HCT116 (cell line): Measurements from ENCODE around the gene CTNNA1. TPM values are rescaled to one million over a fixed set of nuclear protein-coding genes. Genes with fewer than 3 reads are reported as not detected.

Source experiments
- ATAC-seq: fragments of 200-7000 bp; cut with Tn5 transposase; 2 replicates; pipeline ENCODE4 v1.9.1; 2020; ENCODE audit warnings: mild to moderate bottlenecking, moderate library complexity
- BruUV-seq: library from RNA; stranded (reverse); fragments of 400-500 nt; replicated peaks from 2 replicates; lab custom pipeline; 2021; lab: Mats Ljungman, UMichigan
- CTCF ChIA-PET: fragments of 300-600 bp; sonication (Branson Sonifier 250); formaldehyde crosslinking; loops from one replicate; lab custom pipeline; 2021; ENCODE audit warnings: antibody characterized with exemption; lab: Charles Lee
- POLR2A ChIA-PET: fragments of 300-600, 350-600 bp; sonication (Branson Sonifier 250); formaldehyde crosslinking; loops from one replicate; lab custom pipeline; 2021; ENCODE audit warnings: antibody characterized with exemption; lab: Charles Lee
- RAD21 ChIA-PET, 2 experiments: fragments of 300-600 bp; sonication (Branson Sonifier 250); formaldehyde crosslinking; loops; one replicate each; lab custom pipeline; 2023; ENCODE audit warnings: low total read pairs in 2 of 2; ENCODE audit not compliant: uncharacterized antibody in 2 of 2, unreplicated experiment in 2 of 2, low non-redundant PET in 1 of 2; lab: Charles Lee
- DNase-seq: peaks from one replicate; pipeline ENCODE4 v3.0.0-alpha.2; 2010; ENCODE audit warnings: low read depth, low spot score
- H2AFZ ChIP-seq: fragments of 200-600 bp; shearing (Covaris generic), sonication (generic); 2 replicates; pipeline ENCODE4 v1.6.1; 2017; ENCODE audit warnings: low read depth, mixed run types, mixed read lengths, antibody characterized with exemption, low read length; ENCODE audit not compliant: poor library complexity, severe bottlenecking
- H3K27ac ChIP-seq: 2 replicates; pipeline ENCODE4 v1.5.1; 2012; ENCODE audit warnings: low read depth, low read length
- H3K27me3 ChIP-seq: fragments of 200-600 bp; sonication (generic); 2 replicates; pipeline ENCODE4 v1.6.1; 2016; ENCODE audit warnings: mixed run types, low read length, mixed read lengths; ENCODE audit not compliant: insufficient read depth
- H3K36me3 ChIP-seq, 2 experiments: fragments of 200-500 bp in 1 of 2; fragments of 200-600 bp in 1 of 2; sonication (Bioruptor generic) in 1 of 2; sonication (generic) in 1 of 2; 2 replicates each; pipeline versions ENCODE4 v1.5.1 to v1.6.1; 2014 to 2016; ENCODE audit warnings: low read length in 2 of 2, inconsistent platforms in 1 of 2, mixed read lengths in 1 of 2, mixed run types in 1 of 2; ENCODE audit not compliant: insufficient read depth in 2 of 2, control insufficient read depth in 1 of 2
- H3K4me1 ChIP-seq, 2 experiments: fragments of 200-600 bp in 1 of 2; sonication (generic) in 1 of 2; 2 replicates each; pipeline versions ENCODE4 v1.5.1 to v1.6.1; 2012 to 2017; ENCODE audit warnings: low read length in 2 of 2, inconsistent platforms in 1 of 2, mild to moderate bottlenecking in 1 of 2, mixed read lengths in 1 of 2, mixed run types in 1 of 2, moderate library complexity in 1 of 2; ENCODE audit not compliant: insufficient read depth in 2 of 2, control insufficient read depth in 1 of 2
- H3K4me2 ChIP-seq: fragments of 200-600 bp; sonication (generic); 2 replicates; pipeline ENCODE4 v1.6.1; 2017; ENCODE audit warnings: mixed run types, low read length, mixed read lengths
- H3K4me3 ChIP-seq, 2 experiments: fragments of 200-600 bp in 1 of 2; sonication (generic) in 1 of 2; replicated peaks in 1 of 2; 2 replicates each; pipeline ENCODE4 v1.5.1; 2011 to 2016; ENCODE audit warnings: low read length in 2 of 2, control low read depth in 1 of 2, low read depth in 1 of 2, mild to moderate bottlenecking in 1 of 2, mixed read lengths in 1 of 2, mixed run types in 1 of 2
- H3K79me2 ChIP-seq: fragments of 200-600 bp; sonication (generic); 2 replicates; pipeline ENCODE4 v1.6.1; 2017; ENCODE audit warnings: mild to moderate bottlenecking, mixed run types, low read length, moderate library complexity, mixed read lengths; ENCODE audit not compliant: insufficient read depth
- H3K9ac ChIP-seq: fragments of 200-600 bp; sonication (generic); 2 replicates; pipeline ENCODE4 v1.6.1; 2016; ENCODE audit warnings: low read length, mixed read lengths
- H3K9me2 ChIP-seq: fragments of 200-600 bp; sonication (generic), shearing (Covaris generic); 2 replicates; pipeline ENCODE4 v1.6.1; 2017; ENCODE audit warnings: mixed run types, mild to moderate bottlenecking, moderate library complexity; ENCODE audit not compliant: insufficient read depth
- H3K9me3 ChIP-seq, 2 experiments: fragments of 200-500 bp in 1 of 2; fragments of 200-600 bp in 1 of 2; sonication (Bioruptor generic) in 1 of 2; sonication (generic) in 1 of 2; 2 replicates each; pipeline ENCODE4 v1.6.1; 2014 to 2017; ENCODE audit warnings: low read length in 2 of 2, mixed read lengths in 2 of 2, inconsistent platforms in 1 of 2, low read depth in 1 of 2, mild to moderate bottlenecking in 1 of 2, mixed run types in 1 of 2, moderate library complexity in 1 of 2; ENCODE audit not compliant: control insufficient read depth in 1 of 2, insufficient read depth in 1 of 2
- H4K20me1 ChIP-seq: fragments of 200-600 bp; sonication (generic), shearing (Covaris generic); 2 replicates; pipeline ENCODE4 v1.6.1; 2017; ENCODE audit warnings: mixed run types, mild to moderate bottlenecking, moderate library complexity; ENCODE audit not compliant: insufficient read depth
- CEBPB ChIP-seq: IDR thresholded peaks from 2 replicates; pipeline ENCODE4 v1.6.1; 2012; ENCODE audit warnings: low read depth
- CTCF ChIP-seq, 3 experiments: fragments of 200-600 bp in 1 of 3; sonication (generic) in 1 of 3; IDR thresholded peaks in 2 of 3; conservative IDR thresholded peaks in 1 of 3; 2 replicates each; pipeline ENCODE4 v1.5.1; 2012 to 2017; ENCODE audit warnings: low read depth in 2 of 3, low read length in 2 of 3, antibody characterized with exemption in 1 of 3, borderline replicate concordance in 1 of 3, control low read depth in 1 of 3, mild to moderate bottlenecking in 1 of 3, mixed read lengths in 1 of 3, mixed run types in 1 of 3, moderate library complexity in 1 of 3; ENCODE audit not compliant: insufficient read depth in 1 of 3
- EZH2 ChIP-seq: fragments of 200-600 bp; sonication (generic); IDR thresholded peaks from 2 replicates; pipeline ENCODE4 v1.6.1; 2017; ENCODE audit warnings: antibody characterized with exemption, mixed run types
- MAX ChIP-seq: IDR thresholded peaks from 2 replicates; pipeline ENCODE4 v1.6.1; 2012
- RAD21 ChIP-seq: IDR thresholded peaks from 2 replicates; pipeline ENCODE4 v1.6.1; 2012; ENCODE audit warnings: low read depth, mild to moderate bottlenecking
- SIN3A ChIP-seq: IDR thresholded peaks from 2 replicates; pipeline ENCODE4 v1.6.1; 2012; ENCODE audit warnings: low read depth
- intact Hi-C: fragments of 100-400 bp; cut with micrococcal nuclease; formaldehyde crosslinking; loops from 2 replicates; pipeline ENCODE4 v1.10.0; 2022
- total RNA-seq: library from RNA; stranded (reverse); gene quantifications from one replicate; pipeline ENCODE4 v1.2.1, GENCODE V29; 2021; ENCODE audit not compliant: unreplicated experiment

The CTNNA1 gene
- total RNA-seq, 1 experiment from 2014 or later: 313 TPM

- RAD21 ChIA-PET: interaction anchor here in 1 of 2 experiments (0.6 kb wide), 1 partner anchor 65 kb away, joined by 3 read pairs; no protein-coding TSS in a partner anchor
- no TSS peak for BruUV-seq
- H3K4me1 ChIP-seq: no peaks in the 10 kb centered on the region; a peak in 1 of 4 replicates
- H3K9me2 ChIP-seq: no peaks in the 10 kb centered on the region
- ATAC-seq (peak; percentile 94), DNase-seq (peak; percentile 37)
- no peaks in the 10 kb centered on the region for H3K9me3 ChIP-seq
- no peak overlapping the region for H3K4me2 ChIP-seq
- no peak overlapping the region for H2AFZ ChIP-seq
- H3K27me3 ChIP-seq: no peaks in the 10 kb centered on the region
- H3K9ac ChIP-seq: no peak overlapping the region
- H3K4me3 ChIP-seq: no peak overlapping the region
- peaks cover 94% of the 10 kb centered on the region for H3K79me2 ChIP-seq
- POLR2A ChIA-PET: interaction anchor here (0.6 to 0.7 kb wide), 3 partner anchors 46 to 552 kb away, joined by 3 read pairs; no protein-coding TSS in a partner anchor
- CTCF ChIA-PET: interaction anchor here (0.7 to 3.2 kb wide), 23 partner anchors 9 to 552 kb away, joined by 3 to 33 read pairs (median 4); no protein-coding TSS in a partner anchor
- no peaks in the 10 kb centered on the region for H4K20me1 ChIP-seq
- TF ChIP-seq SIN3A (no peak), CEBPB (no peak), RAD21 (peak; percentile 44), MAX (0 out of 2 replicates have a peak, but pooled peaks have one; percentile 48), EZH2 (no peak), CTCF (IDR thresholded peaks at IDR 0.05 in 2 of 3, conservative IDR thresholded peaks at IDR 0.05 in 1 of 3; ENCODE audit: borderline replicate concordance in 1 of 3, insufficient read depth in 1 of 3, low read depth in 2 of 3, low read length in 2 of 3) (peak; percentile 30 to 72 (median 71); a peak in 5 of 6 replicates)
- H3K27ac ChIP-seq: no peak overlapping the region
- H3K36me3 ChIP-seq: peaks cover 5 to 6% of the 10 kb centered on the region in 2 experiments; a peak in 3 of 4 replicates
- intact Hi-C loops: no loop called here
Measured at GRCh38 chr5:138789771-138790242, 36.6 kb downstream of the CTNNA1 start.
